AG09309 (cell line): ENCODE results near the gene CALY.

Experiments used
- DNase-seq: peaks from one replicate; pipeline ENCODE4 v3.0.0-alpha.2; 2010; ENCODE audit warnings: low read depth
- H3K4me3 ChIP-seq: 2 replicates; pipeline ENCODE4 v1.5.1; 2011; ENCODE audit warnings: mild to moderate bottlenecking, low read depth, low read length, moderate library complexity; ENCODE audit not compliant: control insufficient read depth
- TF ChIP-seq, protein P1 (sequence below): IDR thresholded peaks from 2 replicates; pipeline ENCODE4 v1.5.1; 2011; ENCODE audit warnings: mild to moderate bottlenecking, low read depth, low read length, inconsistent platforms; ENCODE audit not compliant: insufficient read depth, control insufficient read depth; ENCODE audit errors: missing control alignments

Gene CALY

DNA sequence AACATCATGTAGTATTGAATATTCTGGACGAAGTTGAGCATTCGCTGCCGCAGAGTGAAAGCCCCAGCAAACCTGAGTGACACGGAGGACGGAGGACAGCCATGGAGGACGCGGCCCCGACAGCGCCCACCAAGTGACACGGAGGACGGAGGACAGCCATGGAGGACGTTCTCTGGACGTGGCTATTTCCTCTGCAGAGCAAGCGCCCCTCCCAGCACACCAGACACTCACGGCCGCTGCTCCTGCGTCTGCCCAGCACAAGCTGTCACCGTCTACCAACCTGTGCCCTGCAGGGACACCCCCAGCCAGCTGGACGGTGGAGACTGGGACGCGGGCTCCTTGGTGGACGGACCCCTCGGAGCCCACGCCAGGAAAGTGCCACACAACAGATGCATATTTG lies 52.8 kb downstream of the CALY start:
- TF ChIP-seq, protein P1, sequence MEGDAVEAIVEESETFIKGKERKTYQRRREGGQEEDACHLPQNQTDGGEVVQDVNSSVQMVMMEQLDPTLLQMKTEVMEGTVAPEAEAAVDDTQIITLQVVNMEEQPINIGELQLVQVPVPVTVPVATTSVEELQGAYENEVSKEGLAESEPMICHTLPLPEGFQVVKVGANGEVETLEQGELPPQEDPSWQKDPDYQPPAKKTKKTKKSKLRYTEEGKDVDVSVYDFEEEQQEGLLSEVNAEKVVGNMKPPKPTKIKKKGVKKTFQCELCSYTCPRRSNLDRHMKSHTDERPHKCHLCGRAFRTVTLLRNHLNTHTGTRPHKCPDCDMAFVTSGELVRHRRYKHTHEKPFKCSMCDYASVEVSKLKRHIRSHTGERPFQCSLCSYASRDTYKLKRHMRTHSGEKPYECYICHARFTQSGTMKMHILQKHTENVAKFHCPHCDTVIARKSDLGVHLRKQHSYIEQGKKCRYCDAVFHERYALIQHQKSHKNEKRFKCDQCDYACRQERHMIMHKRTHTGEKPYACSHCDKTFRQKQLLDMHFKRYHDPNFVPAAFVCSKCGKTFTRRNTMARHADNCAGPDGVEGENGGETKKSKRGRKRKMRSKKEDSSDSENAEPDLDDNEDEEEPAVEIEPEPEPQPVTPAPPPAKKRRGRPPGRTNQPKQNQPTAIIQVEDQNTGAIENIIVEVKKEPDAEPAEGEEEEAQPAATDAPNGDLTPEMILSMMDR, result no peak
- no peak overlapping the region for H3K4me3 ChIP-seq
- DNase-seq, result no peak

DNA sequence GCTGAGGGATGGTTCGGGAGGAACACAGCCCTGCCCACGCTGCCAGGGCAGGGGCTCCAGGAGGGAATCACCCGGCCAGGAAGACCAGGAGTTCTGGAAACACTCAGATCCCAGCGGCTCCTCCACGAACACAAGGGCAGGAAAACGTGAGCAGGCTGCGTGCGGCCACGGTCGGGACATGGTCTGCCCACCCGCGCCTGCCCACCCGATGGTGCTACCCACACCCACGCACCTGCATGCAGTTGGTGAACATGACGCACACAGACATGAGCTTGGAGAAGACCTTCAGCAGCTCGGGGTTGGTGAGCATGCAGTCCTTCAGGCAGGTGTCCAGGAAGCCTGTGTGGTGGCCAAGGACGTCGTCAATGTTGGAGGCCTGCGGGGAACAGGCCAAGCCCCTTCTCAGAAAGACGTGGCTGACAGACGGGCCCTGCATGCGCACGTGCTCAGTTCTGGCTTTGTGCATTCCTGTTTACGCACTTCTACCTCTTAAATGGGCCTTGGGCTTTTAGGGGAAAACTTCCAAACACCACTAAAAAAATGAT lies 53.8 kb downstream of the CALY start:
- TF ChIP-seq, protein P1, result no peak
- H3K4me3 ChIP-seq, result no peak overlapping the region
- no peak for DNase-seq

DNA sequence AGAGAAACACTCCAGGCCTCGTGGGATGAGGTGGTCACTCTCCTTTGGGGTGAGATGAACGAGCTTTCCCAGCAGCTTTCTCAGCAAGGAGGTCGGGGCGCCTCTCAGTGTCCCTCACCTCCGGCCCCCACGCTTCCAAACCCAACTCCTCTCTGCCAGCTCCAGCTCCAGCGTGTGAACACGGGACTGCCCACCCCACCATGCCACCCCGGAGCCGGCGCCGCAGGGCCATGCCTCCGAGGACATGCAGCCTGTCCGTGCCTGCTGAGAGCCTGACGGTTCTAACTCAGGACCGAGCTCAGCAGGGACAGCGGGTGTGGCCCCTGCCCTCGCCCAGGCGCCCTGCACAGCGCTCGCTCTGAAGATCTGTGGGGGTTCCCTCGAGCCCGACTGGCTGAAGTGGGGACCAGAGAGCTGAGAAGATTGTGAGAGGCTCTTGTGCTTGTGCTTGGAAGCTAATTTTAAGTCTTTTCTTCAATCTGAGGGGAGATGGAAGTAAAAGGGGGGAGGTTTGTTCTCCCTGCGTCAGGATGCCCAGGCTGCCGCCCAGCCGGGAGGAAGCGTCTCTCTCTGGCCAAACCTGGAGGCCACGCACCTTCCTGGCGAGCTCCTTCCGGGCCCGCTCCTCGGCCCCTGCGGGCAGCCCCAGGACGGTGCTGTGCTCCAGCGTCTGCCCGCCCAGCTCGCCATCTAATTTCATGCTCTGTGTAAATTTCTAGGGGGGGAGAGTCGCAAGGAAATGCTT lies 54.9 kb downstream of the CALY start:
- TF ChIP-seq, protein P1, result no peak
- no peak for DNase-seq
- H3K4me3 ChIP-seq, result no peak overlapping the region

- no peak for DNase-seq
- TF ChIP-seq, protein P1, result no peak
- no peak overlapping the region for H3K4me3 ChIP-seq
These were observed 55.6 kb downstream of the CALY start for GRCh38 chr10:133281084-133281483.

- no peak for DNase-seq
- TF ChIP-seq, protein P1, result no peak
- no peak overlapping the region for H3K4me3 ChIP-seq
These were observed 56.2 kb downstream of the CALY start for GRCh38 chr10:133280391-133281059.

GRCh38 chr10:133279326-133280226 lies 57.1 kb downstream of the CALY start:
- TF ChIP-seq, protein P1, result no peak
- DNase-seq, result no peak
- no peak overlapping the region for H3K4me3 ChIP-seq
